ENCODE results near the gene ELMOD3.
"Not testable (repeated sequence)": the region's sequence is repeated elsewhere in the genome, so short reads cannot be mapped to it uniquely, and the experiment has no call there.

ELMOD3 gene

GRCh38 chr2:85329181-85329651, 25.4 kb upstream of the ELMOD3 start:
- no peak for DNase-seq (ENCODE audit: low read depth)

GRCh38 chr2:85329701-85330100, 24.9 kb upstream of the ELMOD3 start:
- DNase-seq (ENCODE audit: low read depth) = not testable (repeated sequence)

DNA sequence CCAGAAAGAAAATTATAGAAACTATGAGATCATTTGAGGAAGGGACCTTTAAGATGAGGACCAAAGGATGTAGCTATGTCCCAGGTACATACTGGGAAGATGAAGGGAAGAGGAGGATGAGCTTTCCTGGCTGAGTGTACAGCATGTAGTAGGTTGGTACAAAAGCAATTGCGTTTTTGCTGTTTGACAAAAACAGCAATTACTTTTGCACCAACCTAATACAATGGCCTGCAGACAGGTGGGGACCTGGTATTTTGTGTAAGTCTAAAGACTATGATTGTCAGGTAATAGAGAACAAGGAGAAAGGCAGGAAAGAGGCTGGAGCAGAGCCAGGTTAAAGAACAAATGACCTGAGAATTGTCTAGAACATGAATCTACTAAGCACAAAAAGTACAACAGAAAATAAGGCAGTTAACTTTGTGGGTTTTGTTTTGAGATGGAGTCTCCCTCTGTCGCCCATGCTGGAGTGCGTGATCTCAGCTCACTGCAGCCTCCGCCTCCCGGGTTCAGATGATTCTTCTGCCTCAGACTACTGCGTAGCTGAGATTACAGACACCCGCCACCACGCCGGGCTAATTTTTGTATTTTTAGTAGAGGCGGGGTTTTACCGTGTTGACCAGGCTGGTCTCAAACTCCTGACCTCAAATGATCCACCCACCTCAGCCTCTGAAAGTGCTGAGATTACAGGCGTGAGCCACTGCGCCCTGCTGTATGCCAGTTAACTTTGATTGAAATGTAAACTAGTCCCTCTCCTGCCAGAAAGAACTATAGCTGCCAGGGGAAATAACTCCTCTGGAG, 23.5 kb upstream of the ELMOD3 start:
- DNase-seq (ENCODE audit: low read depth) = no peak

GRCh38 chr2:85333877-85334276, 20.7 kb upstream of the ELMOD3 start:
- DNase-seq (ENCODE audit: low read depth) = not testable (repeated sequence)

GRCh38 chr2:85334928-85335327, 19.6 kb upstream of the ELMOD3 start:
- no peak for DNase-seq (ENCODE audit: low read depth)

DNA sequence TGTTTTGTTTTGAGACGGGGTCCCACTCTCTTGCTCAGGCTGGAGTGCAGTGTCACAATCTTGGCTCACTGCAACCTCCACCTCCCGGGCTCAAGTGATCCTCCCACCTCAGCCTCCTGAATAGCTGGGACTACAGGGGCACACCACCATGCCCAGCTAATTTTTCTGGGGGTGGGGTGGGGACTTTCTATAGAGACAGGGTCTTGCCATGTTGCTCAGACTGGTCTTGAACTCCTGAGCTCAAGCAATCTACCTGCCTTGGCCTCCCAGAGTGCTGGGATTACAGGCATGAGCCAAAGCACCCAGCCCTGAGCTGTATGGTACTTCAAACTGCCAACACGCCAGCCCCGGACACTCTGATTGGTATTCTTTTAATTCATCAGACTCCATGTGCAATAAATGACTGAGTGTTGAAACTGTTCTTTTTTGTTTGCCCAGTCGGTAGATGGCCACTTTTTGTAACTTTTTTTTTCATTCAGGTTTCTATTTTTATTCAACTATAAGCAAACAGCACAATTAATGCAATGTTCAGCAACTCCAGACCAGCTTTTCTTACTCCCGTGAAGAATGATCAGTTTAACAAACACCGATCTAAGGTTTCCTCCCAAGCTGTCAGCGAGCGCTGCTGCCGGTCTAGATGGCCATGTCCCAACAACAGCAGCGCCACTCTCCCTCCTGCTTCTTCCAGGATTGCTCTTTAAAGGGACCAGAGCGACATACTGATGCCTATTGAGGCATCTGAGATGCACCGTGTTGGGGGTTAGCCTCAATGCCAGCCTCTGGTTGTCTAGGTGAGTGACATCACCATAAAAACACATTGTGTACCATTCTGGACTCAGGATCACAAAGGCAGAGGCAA, 14.3 kb upstream of the ELMOD3 start:
- DNase-seq (ENCODE audit: low read depth) = no peak

DNA sequence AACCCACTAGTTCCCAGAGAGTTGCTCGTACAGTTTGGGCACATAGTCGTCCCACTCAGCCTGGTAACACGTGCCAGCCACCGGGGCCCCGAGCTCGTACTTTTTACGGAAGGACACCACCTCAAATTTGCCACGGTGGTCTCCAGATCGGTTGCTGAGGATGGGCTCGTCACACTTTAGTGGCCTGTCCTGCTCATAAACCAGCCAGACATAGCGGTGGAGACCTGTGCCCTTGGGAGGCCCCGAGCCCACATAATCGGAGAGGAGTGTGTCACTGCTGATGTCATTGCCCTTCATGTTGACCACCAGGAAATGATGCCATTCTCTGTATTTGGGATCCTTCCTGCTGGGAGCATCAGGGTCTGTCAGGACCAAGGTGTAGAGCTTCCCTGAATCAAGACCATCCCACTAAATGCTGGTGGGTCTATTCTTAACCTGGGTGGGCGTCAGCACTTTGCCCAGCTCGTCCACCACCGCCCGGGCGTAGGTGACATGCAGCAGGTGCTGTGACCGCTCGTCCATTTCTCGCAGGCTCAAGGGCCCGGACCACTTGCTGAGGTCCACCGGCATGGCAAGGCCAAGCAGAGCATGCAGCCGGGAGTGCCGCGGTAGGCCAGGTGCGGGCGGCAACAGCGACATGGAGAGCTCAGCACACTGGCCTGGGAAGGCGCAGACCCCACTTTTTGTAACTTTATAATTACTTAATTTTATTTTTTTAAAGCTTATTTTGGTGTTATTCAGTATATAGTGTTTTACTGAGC, 13.1 kb upstream of the ELMOD3 start:
- no peak for DNase-seq (ENCODE audit: low read depth)

- DNase-seq (ENCODE audit: low read depth) = no peak
These were observed 12.4 kb upstream of the ELMOD3 start for GRCh38 chr2:85342156-85342555.

- DNase-seq (ENCODE audit: low read depth) = not testable (repeated sequence)
These were observed 11.2 kb upstream of the ELMOD3 start for GRCh38 chr2:85343207-85343895.

DNA sequence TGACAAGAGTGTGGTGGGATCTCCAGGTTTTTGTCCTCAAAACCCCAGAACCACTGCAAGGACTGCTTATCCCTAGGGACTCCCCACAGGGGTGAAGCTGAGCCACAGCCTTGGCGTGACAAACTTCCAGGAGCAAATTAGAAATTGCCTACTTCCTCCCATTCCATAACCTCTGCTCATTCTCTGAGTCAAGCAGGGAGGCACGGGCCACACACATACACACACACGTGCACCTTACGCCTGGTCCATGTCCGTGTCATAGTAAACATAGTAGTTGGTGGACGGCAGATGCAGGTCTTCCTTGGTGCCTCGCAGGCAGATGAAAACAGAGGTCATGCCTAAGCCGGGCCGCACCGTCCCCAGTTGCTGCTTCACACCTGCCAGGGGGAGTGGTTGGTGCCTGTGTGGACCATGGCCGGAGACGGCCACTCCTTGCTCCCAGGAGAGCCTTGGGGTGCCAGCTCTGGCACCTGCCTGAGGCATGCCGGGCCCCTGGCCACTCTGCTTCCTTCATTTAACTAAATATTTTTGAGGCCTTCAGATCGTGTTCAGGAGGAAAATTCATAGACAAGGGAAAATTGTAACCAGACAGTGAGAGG, 10.1 kb upstream of the ELMOD3 start:
- no peak for DNase-seq (ENCODE audit: low read depth)

- DNase-seq (ENCODE audit: low read depth) = no peak
These were observed 7.0 kb upstream of the ELMOD3 start for GRCh38 chr2:85347599-85347998.

GRCh38 chr2:85353876-85354285, 688 bp upstream of the ELMOD3 start:
- DNase-seq (ENCODE audit: low read depth) = no peak

DNA sequence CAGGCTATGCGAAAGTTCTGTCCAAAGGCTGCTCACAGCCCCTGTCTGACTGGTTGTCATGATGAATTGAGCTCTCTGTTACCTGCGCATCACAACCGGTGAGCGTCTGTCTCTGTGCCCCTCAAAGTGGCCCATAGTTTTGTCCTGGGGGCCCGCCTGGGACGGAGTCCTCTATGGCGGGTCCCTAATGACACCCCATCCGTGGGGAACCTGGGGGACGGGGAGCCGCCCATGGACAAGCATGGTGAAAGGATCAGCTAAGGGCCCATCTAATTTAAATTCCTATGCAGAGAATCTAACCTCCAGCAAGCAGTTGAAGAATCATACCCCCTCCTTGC, 473 bp downstream of the ELMOD3 start:
- no peak for DNase-seq (ENCODE audit: low read depth)

- no peak for DNase-seq (ENCODE audit: low read depth)
These were observed 952 bp downstream of the ELMOD3 start for GRCh38 chr2:85355521-85355920.

- DNase-seq (ENCODE audit: low read depth) = no peak
These were observed 1.6 kb downstream of the ELMOD3 start for GRCh38 chr2:85356186-85356585.

DNA sequence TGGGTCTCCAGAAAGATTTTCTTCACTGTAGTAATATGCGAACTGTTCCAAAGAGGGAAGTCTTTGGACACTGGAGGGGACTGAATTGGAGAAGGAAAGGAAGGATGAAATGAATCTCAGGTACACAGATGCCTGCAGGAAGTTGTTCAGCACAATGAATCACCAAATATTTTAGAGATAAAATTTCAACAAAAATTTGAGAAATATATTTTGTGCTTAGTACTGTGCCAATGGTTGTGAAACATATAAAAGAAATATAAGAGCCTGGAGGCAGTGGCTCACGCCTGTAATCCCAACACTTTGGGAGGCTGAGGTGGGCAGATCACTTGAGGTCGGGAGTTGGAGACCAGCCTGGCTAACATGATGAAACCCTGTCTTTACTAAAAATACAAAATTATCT, 3.2 kb downstream of the ELMOD3 start:
- DNase-seq (ENCODE audit: low read depth) = no peak

- not testable (repeated sequence) for DNase-seq (ENCODE audit: low read depth)
These were observed 8.3 kb downstream of the ELMOD3 start for GRCh38 chr2:85362653-85363387.

GRCh38 chr2:85367180-85367579, 12.6 kb downstream of the ELMOD3 start:
- no peak for DNase-seq (ENCODE audit: low read depth)

DNA sequence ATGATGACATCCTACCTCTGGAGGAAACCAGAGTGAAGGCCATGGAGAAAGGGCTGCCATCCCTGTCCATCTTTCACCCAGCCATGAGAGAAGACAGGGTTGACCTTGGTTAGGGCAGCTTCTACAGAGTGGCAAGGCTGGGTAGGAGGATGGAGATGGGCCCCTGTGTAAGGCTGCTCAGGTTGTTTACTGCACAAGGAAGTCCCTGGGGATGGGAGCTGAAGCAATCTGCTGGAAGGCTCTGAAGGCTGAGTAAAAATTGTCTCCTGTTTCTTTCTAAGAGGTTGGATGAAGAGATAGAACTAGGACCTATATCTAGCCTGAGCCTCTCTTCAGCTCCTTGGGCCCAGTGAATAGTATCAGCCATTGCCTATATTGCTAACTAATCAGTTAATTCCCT, 14.4 kb downstream of the ELMOD3 start:
- no peak for DNase-seq (ENCODE audit: low read depth)

- DNase-seq (ENCODE audit: low read depth) = no peak
These were observed 14.9 kb downstream of the ELMOD3 start for GRCh38 chr2:85369500-85369899.

DNA sequence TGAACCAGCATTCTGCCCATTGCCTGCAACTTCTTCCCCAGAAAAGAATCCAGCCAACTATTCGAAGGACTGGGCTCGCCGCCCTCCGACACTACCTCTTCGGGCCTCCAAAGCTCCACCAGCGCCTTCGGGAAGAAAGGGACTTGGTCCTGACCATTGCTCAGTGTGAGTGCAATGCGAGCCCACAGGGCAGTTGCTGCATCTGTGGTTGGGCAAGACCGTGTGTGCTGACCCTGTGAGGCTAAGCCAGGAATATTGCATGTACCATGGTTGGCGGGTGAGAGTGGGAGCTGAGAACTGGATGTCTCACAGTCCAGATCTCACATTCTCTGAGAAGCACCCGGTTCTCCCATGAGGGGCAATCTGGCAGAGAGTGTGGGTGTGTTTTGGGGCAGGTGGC, 16.5 kb downstream of the ELMOD3 start:
- DNase-seq (ENCODE audit: low read depth) = no peak
